ENCODE data around the gene DNAJC30. TPM values are rescaled to one million over a fixed set of nuclear protein-coding genes. Genes with fewer than 3 reads are reported as not detected.

DNAJC30 gene
- total and polyA plus RNA-seq, 9 donors: 3.1 to 8.0 (median 6.3) TPM

GRCh38 chr7:73702665-73703064, 19.4 kb upstream of the DNAJC30 start:
- no peaks in the 10 kb centered on the region for H3K27me3 ChIP-seq (ENCODE audit: control insufficient read depth, insufficient read depth, low read length)
- no peak for DNase-seq
- H3K9me3 ChIP-seq (replicated peaks; ENCODE audit: control insufficient read depth, low read depth, low read length): no peaks in the 10 kb centered on the region
- peaks cover 69% of the 10 kb centered on the region for H3K36me3 ChIP-seq (ENCODE audit: control insufficient read depth, insufficient read depth, low read length)
- no peak overlapping the region for H3K27ac ChIP-seq (ENCODE audit: low read length)
- H3K4me3 ChIP-seq (ENCODE audit: low read length): no peak overlapping the region
- 85% methylated on average over 17 of the region's 18 CpGs for WGBS (ENCODE audit: insufficient coverage)
- peaks cover 40% of the 10 kb centered on the region for H3K4me1 ChIP-seq (ENCODE audit: control insufficient read depth, insufficient read depth, low read length)

GRCh38 chr7:73702226-73702625, 19.0 kb upstream of the DNAJC30 start:
- 70% methylated on average over 7 of the region's 8 CpGs for WGBS (ENCODE audit: insufficient coverage)
- H3K27ac ChIP-seq (ENCODE audit: low read length): no peak overlapping the region

GRCh38 chr7:73701357-73701995, 18.2 kb upstream of the DNAJC30 start:
- DNase-seq: peak; percentile 52
- H3K27me3 ChIP-seq (ENCODE audit: control insufficient read depth, insufficient read depth, low read length): no peaks in the 10 kb centered on the region
- H3K27ac ChIP-seq (ENCODE audit: low read length): no peak overlapping the region
- peaks cover 72% of the 10 kb centered on the region for H3K36me3 ChIP-seq (ENCODE audit: control insufficient read depth, insufficient read depth, low read length)
- peaks cover 31% of the 10 kb centered on the region for H3K4me1 ChIP-seq (ENCODE audit: control insufficient read depth, insufficient read depth, low read length)
- H3K9me3 ChIP-seq (replicated peaks; ENCODE audit: control insufficient read depth, low read depth, low read length): no peaks in the 10 kb centered on the region
- no peak overlapping the region for H3K4me3 ChIP-seq (ENCODE audit: low read length)
- 46% methylated on average over 10 of the region's 13 CpGs for WGBS (ENCODE audit: insufficient coverage)

More at GRCh38 chr7:73702226-73702625, 19.0 kb upstream of the DNAJC30 start:
- Histone ChIP-seq H3K4me3 (ENCODE audit: low read length) (no peak overlapping the region), H3K36me3 (ENCODE audit: control insufficient read depth, insufficient read depth, low read length) (peaks cover 70% of the 10 kb centered on the region), H3K27me3 (ENCODE audit: control insufficient read depth, insufficient read depth, low read length) (no peaks in the 10 kb centered on the region), H3K9me3 (replicated peaks; ENCODE audit: control insufficient read depth, low read depth, low read length) (no peaks in the 10 kb centered on the region), H3K4me1 (ENCODE audit: control insufficient read depth, insufficient read depth, low read length) (peaks cover 38% of the 10 kb centered on the region)
- DNase-seq: no peak

GRCh38 chr7:73700581-73701134, 17.4 kb upstream of the DNAJC30 start:
- Histone ChIP-seq H3K27me3 (ENCODE audit: control insufficient read depth, insufficient read depth, low read length) (no peaks in the 10 kb centered on the region), H3K36me3 (ENCODE audit: control insufficient read depth, insufficient read depth, low read length) (peaks cover 78% of the 10 kb centered on the region), H3K27ac (ENCODE audit: low read length) (no peak overlapping the region), H3K4me3 (ENCODE audit: low read length) (no peak overlapping the region), H3K4me1 (ENCODE audit: control insufficient read depth, insufficient read depth, low read length) (peaks cover 23% of the 10 kb centered on the region), H3K9me3 (replicated peaks; ENCODE audit: control insufficient read depth, low read depth, low read length) (no peaks in the 10 kb centered on the region)
- WGBS (ENCODE audit: insufficient coverage): 85% methylated on average over 8 of the region's 15 CpGs
- DNase-seq: no peak

- no peak overlapping the region for H3K4me3 ChIP-seq (ENCODE audit: low read length)
- H3K27me3 ChIP-seq (ENCODE audit: control insufficient read depth, insufficient read depth, low read length): no peaks in the 10 kb centered on the region
- H3K36me3 ChIP-seq (ENCODE audit: control insufficient read depth, insufficient read depth, low read length): peaks cover 79% of the 10 kb centered on the region
- no peak overlapping the region for H3K27ac ChIP-seq (ENCODE audit: low read length)
- DNase-seq: no peak
- 82% methylated on average over 4 of the region's 14 CpGs for WGBS (ENCODE audit: insufficient coverage)
- H3K4me1 ChIP-seq (ENCODE audit: control insufficient read depth, insufficient read depth, low read length): peaks cover 17% of the 10 kb centered on the region
- no peaks in the 10 kb centered on the region for H3K9me3 ChIP-seq (replicated peaks; ENCODE audit: control insufficient read depth, low read depth, low read length)
These were observed 16.8 kb upstream of the DNAJC30 start for GRCh38 chr7:73700069-73700423.

GRCh38 chr7:73699370-73700068, 16.3 kb upstream of the DNAJC30 start:
- H3K36me3 ChIP-seq (ENCODE audit: control insufficient read depth, insufficient read depth, low read length): peaks cover 79% of the 10 kb centered on the region
- no peaks in the 10 kb centered on the region for H3K9me3 ChIP-seq (replicated peaks; ENCODE audit: control insufficient read depth, low read depth, low read length)
- no peak overlapping the region for H3K4me3 ChIP-seq (ENCODE audit: low read length)
- peaks cover 12% of the 10 kb centered on the region for H3K4me1 ChIP-seq (ENCODE audit: control insufficient read depth, insufficient read depth, low read length)
- DNase-seq: no peak
- no peaks in the 10 kb centered on the region for H3K27me3 ChIP-seq (ENCODE audit: control insufficient read depth, insufficient read depth, low read length)
- no peak overlapping the region for H3K27ac ChIP-seq (ENCODE audit: low read length)
- 78% methylated on average over 10 of the region's 15 CpGs for WGBS (ENCODE audit: insufficient coverage)

- H3K9me3 ChIP-seq (replicated peaks; ENCODE audit: control insufficient read depth, low read depth, low read length): no peaks in the 10 kb centered on the region
- H3K36me3 ChIP-seq (ENCODE audit: control insufficient read depth, insufficient read depth, low read length): peaks cover 86% of the 10 kb centered on the region
- H3K27ac ChIP-seq (ENCODE audit: low read length): no peak overlapping the region
- H3K4me3 ChIP-seq (ENCODE audit: low read length): no peak overlapping the region
- DNase-seq: no peak
- peaks cover 2% of the 10 kb centered on the region for H3K4me1 ChIP-seq (ENCODE audit: control insufficient read depth, insufficient read depth, low read length)
- 80% methylated on average over 7 of the region's 7 CpGs for WGBS (ENCODE audit: insufficient coverage)
- no peaks in the 10 kb centered on the region for H3K27me3 ChIP-seq (ENCODE audit: control insufficient read depth, insufficient read depth, low read length)
These were observed 15.2 kb upstream of the DNAJC30 start for GRCh38 chr7:73698410-73698809.

- Histone ChIP-seq H3K36me3 (ENCODE audit: control insufficient read depth, insufficient read depth, low read length) (peaks cover 91% of the 10 kb centered on the region), H3K9me3 (replicated peaks; ENCODE audit: control insufficient read depth, low read depth, low read length) (no peaks in the 10 kb centered on the region), H3K4me1 (ENCODE audit: control insufficient read depth, insufficient read depth, low read length) (no peaks in the 10 kb centered on the region), H3K4me3 (ENCODE audit: low read length) (no peak overlapping the region), H3K27me3 (ENCODE audit: control insufficient read depth, insufficient read depth, low read length) (no peaks in the 10 kb centered on the region), H3K27ac (ENCODE audit: low read length) (no peak overlapping the region)
- no peak for DNase-seq
- no CpG with 5 or more reads among the region's 4 CpGs for WGBS (ENCODE audit: insufficient coverage)
These were observed 13.1 kb upstream of the DNAJC30 start for GRCh38 chr7:73696372-73696771.

- DNase-seq: no peak
- no peaks in the 10 kb centered on the region for H3K4me1 ChIP-seq (ENCODE audit: control insufficient read depth, insufficient read depth, low read length)
- no peaks in the 10 kb centered on the region for H3K27me3 ChIP-seq (ENCODE audit: control insufficient read depth, insufficient read depth, low read length)
- no peaks in the 10 kb centered on the region for H3K9me3 ChIP-seq (replicated peaks; ENCODE audit: control insufficient read depth, low read depth, low read length)
- H3K27ac ChIP-seq (ENCODE audit: low read length): no peak overlapping the region
- WGBS (ENCODE audit: insufficient coverage): 88% methylated on average over 6 of the region's 7 CpGs
- H3K4me3 ChIP-seq (ENCODE audit: low read length): no peak overlapping the region
- peaks cover 77% of the 10 kb centered on the region for H3K36me3 ChIP-seq (ENCODE audit: control insufficient read depth, insufficient read depth, low read length)
These were observed 7.4 kb upstream of the DNAJC30 start for GRCh38 chr7:73690646-73691045.

GRCh38 chr7:73688288-73688687, 5.0 kb upstream of the DNAJC30 start:
- WGBS (ENCODE audit: insufficient coverage): 80% methylated on average over 1 of the region's 8 CpGs
- H3K4me3 ChIP-seq (ENCODE audit: low read length): no peak overlapping the region
- H3K36me3 ChIP-seq (ENCODE audit: control insufficient read depth, insufficient read depth, low read length): peaks cover 61% of the 10 kb centered on the region
- H3K4me1 ChIP-seq (ENCODE audit: control insufficient read depth, insufficient read depth, low read length): peaks cover 7% of the 10 kb centered on the region
- no peaks in the 10 kb centered on the region for H3K27me3 ChIP-seq (ENCODE audit: control insufficient read depth, insufficient read depth, low read length)
- no peaks in the 10 kb centered on the region for H3K9me3 ChIP-seq (replicated peaks; ENCODE audit: control insufficient read depth, low read depth, low read length)
- no peak overlapping the region for H3K27ac ChIP-seq (ENCODE audit: low read length)
- DNase-seq: no peak
